ENCODE results near the gene ARL6IP4. TPM values are rescaled to one million over a fixed set of nuclear protein-coding genes. Genes with fewer than 3 reads are reported as not detected.
"Not testable (repeated sequence)": the region's sequence is repeated elsewhere in the genome, so short reads cannot be mapped to it uniquely, and the experiment has no call there.

The ARL6IP4 gene
- total RNA-seq, 1 donor from 2014 or later = 136 TPM

DNA sequence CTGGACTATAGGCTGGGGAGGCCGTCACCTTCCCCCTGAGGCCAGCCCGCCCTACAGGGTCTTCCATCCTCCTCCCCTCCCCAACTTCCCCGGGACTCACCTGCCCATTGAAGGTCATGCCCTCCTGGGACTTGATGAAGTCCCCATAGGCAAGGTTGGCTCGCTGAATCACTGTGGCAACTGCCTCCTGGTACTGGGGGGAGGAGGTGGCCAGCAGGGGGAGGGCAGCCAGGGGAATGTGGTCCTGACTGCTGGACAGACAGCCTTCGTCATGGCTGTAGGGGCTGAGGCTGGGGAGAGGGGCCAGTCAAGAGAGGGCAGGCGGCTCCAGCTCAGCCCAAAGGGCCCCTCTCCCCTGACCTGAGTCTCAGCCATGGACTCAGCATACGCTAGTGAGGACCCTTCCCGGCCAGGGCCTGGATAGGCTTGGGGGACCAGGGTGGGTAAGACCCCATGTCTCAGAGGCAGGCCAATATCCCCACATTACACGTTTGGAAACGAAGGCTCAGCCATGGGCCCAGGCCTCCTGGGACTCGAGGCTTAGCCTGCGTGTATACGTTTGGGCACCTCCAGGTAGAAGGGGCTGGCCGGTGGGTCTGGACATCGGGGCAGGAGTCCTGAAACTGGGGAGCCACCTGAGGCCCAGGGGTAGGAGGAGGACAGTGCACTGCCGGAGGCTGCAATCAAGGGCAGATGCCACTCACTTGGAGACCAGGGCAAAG lies 16.3 kb downstream of the ARL6IP4 start:
- intact Hi-C loops (cut with DNase I) = no loop called here
- DNase-seq (ENCODE audit: low spot score) (no peak), ATAC-seq (no peak)

- intact Hi-C loops (cut with DNase I) = no loop called here
- no peak for ATAC-seq
These were observed 17.1 kb downstream of the ARL6IP4 start for GRCh38 chr12:122997343-122998250.

DNA sequence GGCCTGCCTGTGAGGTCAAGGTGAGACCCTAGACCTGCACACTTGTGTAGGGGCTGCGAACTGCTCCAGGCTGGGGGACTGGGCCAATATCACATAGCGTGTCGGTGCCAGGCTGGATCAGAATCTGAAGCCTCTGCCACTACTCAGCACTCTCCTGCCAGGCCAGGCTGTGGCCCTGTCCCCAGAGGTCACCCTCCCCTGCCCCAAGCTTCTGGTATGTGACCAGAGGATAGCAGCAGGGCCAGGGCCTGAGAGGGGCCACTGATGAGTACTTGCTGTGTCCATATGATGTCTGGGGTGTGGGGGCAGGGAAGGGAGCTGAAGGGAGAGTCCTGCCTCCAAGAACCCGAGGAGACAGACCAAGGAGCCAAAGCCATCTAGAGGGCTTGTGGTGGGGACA lies 17.8 kb downstream of the ARL6IP4 start:
- intact Hi-C loops (cut with DNase I) = no loop called here
- ATAC-seq (no peak), DNase-seq (ENCODE audit: low spot score) (no peak)

More at GRCh38 chr12:122997343-122998250, 17.1 kb downstream of the ARL6IP4 start:
- no peak for DNase-seq (ENCODE audit: low spot score)

DNA sequence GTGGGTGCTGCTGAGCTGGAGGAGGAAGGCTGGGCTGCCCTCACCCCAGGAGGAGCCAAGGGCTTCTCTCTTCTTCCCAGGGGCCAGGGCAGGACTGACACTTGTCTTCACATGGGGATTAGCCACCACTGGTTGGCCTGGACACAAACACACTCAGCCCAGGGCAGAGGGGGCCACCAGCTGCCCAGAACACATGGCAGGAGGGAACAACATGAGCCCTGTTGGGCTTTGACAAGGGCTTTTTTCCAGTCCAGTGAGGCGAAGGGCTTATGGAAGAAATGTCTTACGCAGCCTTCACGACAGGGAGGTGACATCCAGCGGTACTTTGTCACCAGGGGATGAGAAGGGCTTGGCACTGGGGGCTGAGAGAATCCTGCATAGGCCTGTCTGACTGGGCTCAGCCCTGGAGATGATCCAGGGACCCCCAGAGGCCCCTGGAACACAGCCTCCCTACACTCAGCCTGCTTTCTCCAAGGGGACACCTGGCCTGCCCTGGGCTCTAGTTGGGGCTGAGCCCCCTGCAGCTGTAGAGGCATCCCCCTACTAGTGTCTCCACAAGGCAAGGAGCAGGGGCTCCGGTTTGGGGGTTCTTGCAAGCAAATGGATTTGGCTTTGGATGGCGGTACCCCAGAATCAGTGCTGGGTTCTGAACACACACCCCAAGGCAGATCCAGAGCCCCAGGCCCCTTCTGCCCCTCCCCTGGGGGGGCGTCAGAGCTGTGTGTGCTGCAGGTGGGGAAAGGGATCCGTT lies 18.9 kb downstream of the ARL6IP4 start:
- ATAC-seq (no peak), DNase-seq (ENCODE audit: low spot score) (no peak)
- intact Hi-C loops (cut with DNase I) = no loop called here

GRCh38 chr12:122999986-123000420 lies 19.5 kb downstream of the ARL6IP4 start:
- ATAC-seq = no peak
- intact Hi-C loops (cut with DNase I) = no loop called here
- DNase-seq (ENCODE audit: low spot score) = no peak

- intact Hi-C loops (cut with DNase I) = no loop called here
- ATAC-seq (no peak), DNase-seq (ENCODE audit: low spot score) (no peak)
These were observed 20.1 kb downstream of the ARL6IP4 start for GRCh38 chr12:123000578-123000977.

DNA sequence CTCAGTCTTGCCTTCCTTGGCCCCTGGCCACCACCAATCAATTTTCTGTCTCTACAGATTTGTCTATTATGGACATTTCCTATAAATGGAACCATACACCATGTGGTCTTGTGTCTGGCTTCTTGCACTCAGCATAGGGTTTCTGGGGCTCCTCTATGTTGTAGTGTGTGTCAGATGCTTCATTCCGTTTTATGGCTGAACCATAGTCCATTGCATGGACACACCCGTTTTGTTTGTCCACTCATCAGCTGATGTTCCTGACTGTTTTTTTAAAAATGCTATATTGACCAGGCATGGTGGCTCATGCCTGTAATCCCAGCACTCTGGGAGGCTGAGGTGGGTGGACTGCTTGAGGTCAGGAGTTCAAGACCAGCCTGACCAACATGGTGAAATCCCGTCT lies 21.0 kb downstream of the ARL6IP4 start:
- ATAC-seq (no peak), DNase-seq (ENCODE audit: low spot score) (no peak)
- intact Hi-C loops (cut with DNase I) = no loop called here

GRCh38 chr12:123003257-123003656 lies 22.8 kb downstream of the ARL6IP4 start:
- DNase-seq (ENCODE audit: low spot score) (no peak), ATAC-seq (no peak)
- intact Hi-C loops (cut with DNase I) = no loop called here

GRCh38 chr12:123004287-123004686 lies 23.8 kb downstream of the ARL6IP4 start:
- intact Hi-C loops (cut with DNase I) = no loop called here
- DNase-seq (ENCODE audit: low spot score) (no peak), ATAC-seq (no peak)

GRCh38 chr12:123005081-123005626 lies 24.7 kb downstream of the ARL6IP4 start:
- ATAC-seq = no peak
- DNase-seq (ENCODE audit: low spot score) = no peak
- intact Hi-C loops (cut with DNase I) = no loop called here

- ATAC-seq = no peak
- intact Hi-C loops (cut with DNase I) = no loop called here
- DNase-seq (ENCODE audit: low spot score) = no peak
These were observed 26.5 kb downstream of the ARL6IP4 start for GRCh38 chr12:123006977-123007376.

DNA sequence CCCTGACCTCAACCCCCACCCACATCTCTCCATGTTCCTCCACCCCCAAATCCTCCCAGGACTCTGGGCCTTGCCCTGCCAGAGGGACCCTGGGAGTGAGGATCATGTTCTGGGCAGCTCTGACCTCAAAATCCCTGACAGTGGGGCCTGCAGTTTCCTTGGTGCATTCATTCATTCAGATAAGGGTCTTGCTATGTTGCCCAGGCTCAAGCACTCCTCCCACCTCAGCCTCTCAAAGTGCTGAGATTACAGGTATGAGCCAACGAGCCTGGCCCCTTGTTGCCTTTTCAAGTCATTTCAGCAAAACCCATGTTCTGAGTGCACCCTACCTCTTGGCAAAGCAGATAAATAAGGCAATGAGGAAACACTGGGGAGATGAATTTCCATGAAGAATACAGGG lies 29.6 kb downstream of the ARL6IP4 start:
- DNase-seq (ENCODE audit: low spot score) (no peak), ATAC-seq (no peak)
- intact Hi-C loops (cut with DNase I) = no loop called here

DNA sequence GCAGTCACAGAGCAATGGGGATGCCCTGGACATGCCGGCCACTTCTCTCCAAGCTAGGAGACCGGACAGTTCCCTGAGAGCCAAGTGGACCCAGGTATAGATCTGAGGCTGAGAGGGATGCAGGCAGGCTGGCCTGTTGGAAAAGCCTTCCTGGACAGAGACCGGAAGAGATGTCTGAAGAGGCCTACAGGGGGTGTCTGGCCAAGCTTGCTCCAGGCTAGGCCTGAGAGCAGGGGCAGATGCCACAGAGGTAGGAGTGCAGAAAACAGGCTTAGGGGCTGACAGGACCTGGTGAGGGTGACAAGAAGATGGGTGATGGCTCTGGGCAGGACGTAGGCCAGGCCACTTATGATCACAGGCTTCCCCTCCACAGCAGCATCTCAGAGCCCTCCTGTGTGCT lies 30.2 kb downstream of the ARL6IP4 start:
- intact Hi-C loops (cut with DNase I) = no loop called here
- DNase-seq (ENCODE audit: low spot score) (no peak), ATAC-seq (no peak)

DNA sequence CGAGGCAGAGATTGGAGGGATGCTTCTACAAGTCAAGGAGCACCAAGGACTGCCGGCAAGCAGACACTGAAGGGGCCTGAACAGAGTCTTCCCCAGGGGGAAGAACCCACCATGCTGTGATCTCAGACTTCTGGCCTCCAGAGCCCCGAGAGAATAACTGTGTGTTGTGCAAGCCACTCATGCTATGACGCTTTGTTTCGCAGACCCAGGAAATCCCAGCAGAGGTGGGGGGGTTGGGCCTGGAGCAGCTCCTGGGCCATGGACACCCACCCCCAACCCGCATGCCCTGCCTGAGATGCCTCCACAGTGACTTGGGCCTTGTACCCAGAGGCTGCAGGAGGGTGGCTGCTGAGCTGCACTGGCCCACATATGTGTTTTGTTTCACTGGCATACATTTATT lies 31.2 kb downstream of the ARL6IP4 start:
- DNase-seq (ENCODE audit: low spot score) = no peak
- intact Hi-C loops (cut with DNase I) = no loop called here
- no peak for ATAC-seq

GRCh38 chr12:123013185-123014095 lies 33.0 kb downstream of the ARL6IP4 start:
- ATAC-seq (no peak), DNase-seq (ENCODE audit: low spot score) (no peak)
- intact Hi-C loops (cut with DNase I) = no loop called here

DNA sequence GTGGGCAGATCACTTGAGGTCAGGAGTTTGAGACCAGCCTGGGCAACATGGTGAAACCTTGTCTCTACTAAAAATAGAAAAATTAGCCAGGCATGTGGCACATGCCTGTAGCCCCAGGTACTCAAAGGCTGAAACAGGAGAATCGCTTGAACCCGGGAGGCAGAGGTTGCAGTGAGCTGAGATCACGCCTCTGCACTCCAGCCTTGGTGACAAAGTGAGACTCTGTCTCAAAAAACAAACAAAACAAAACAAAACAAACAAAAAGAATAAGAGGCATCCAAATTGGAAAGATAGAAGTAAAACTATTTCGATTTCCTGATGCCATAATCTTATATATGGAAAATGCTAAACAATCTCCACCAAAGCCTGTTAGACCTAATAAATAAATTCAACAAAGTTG lies 34.0 kb downstream of the ARL6IP4 start:
- intact Hi-C loops (cut with DNase I); ATAC-seq; DNase-seq (ENCODE audit: low spot score): not testable (repeated sequence)

DNA sequence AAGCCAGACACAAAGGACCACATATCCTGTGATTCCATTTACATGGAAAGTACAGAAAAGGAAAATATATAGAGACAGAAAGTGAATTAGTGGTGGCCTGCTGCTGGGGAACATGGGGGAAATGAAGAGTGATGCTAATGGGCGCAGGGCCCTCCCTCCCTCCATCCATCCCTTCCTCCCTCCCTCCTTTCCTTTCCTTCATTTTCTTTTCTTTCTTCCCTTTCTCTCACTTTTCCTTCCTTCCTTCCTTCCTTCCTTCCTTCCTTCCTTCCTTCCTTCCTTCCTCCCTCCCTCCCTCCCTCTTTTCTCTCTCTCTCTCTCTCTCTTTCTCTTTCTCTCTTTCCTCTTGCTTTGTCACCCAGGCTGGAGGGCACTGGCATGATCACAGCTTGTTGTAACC lies 37.3 kb downstream of the ARL6IP4 start:
- intact Hi-C loops (cut with DNase I) = no loop called here

DNA sequence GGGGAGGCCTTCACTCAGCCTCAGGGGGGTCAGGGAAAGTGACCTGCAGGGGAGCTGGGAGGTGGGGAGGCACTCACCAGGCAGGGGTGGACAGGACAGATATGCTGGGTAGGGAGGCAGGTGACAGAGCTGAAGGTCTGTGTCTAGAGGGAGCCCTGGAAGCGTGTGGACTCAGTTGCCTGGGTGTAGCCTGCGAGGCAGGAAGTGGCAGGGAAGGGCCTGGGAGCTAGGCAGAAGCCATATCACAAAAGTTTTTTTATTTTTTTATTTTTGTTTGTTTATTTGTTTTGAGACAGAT lies 39.3 kb downstream of the ARL6IP4 start:
- DNase-seq (ENCODE audit: low spot score) = no peak
- intact Hi-C loops (cut with DNase I) = no loop called here
- no peak for ATAC-seq

More for the DNA sequence above, 37.3 kb downstream of the ARL6IP4 start:
- DNase-seq (ENCODE audit: low spot score) (no peak), ATAC-seq (no peak)

All from sciatic nerve (tissue), 2 donors.